HG03196 (cell line): ENCODE results near the gene FZR1.

Experiments used
- ATAC-seq: cut with Tn5 transposase; IDR thresholded peaks from one replicate; pipeline ENCODE4 v1.9.1; 2021; ENCODE audit not compliant: unreplicated experiment

FZR1 gene

DNA sequence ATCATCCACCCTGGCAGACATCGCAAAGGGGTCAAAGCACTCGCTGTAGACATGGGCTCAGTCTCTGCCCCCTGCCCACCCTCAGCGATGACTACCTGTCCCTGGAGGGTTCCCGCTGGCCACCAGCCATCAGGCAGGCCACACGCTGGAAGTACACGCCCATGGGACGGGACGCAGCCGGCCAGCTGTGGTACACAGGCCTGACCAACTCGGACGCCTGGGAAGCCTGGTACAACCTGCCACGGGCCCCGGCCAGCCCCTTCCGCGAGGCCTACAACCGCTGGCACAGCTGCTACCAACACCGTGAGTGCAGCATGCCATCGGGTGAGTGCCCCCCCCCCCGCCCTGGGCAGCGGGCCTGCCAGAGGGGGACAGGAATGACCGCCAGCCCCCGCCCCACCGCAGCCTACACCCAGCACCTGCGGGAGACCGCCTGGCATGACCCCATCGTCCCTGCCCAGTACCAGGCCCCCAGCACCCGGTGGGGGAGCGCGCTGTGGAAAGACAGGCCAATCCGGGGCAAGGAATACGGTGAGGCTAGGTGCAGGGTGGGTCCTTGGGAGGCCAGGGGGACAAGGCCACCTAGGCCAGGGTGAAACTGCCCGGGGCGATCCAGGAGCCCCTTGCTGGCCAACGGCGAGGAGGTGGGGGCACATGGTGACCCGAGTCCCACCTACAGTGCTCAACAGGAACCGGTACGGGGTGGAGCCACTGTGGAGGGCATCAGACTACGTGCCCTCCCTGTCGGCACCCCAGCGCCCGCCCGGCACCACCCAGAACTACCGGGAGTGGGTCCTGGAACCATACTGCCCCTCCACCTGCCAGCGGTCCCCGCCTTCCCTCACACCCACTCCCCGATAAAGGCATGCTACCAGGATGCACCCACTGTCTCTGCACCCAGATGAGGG, 37.3 kb downstream of the FZR1 start:
- no peak for ATAC-seq

DNA sequence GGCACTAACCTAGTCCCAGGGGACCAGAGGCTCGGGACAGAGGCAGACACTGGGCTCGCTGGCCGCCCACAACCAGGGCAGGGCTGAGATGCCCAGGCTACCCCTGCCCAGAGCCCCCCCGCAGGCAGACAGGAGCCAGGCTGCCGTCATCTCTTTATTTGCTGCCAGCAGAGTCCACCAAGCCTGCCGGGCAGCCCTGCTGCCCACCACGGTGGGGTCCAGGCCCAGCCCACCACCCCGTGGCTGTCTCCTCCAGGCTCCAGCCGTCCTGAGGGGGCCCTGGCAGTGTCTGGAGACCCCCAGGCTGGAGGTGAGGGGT, 37.9 kb downstream of the FZR1 start:
- no peak for ATAC-seq

DNA sequence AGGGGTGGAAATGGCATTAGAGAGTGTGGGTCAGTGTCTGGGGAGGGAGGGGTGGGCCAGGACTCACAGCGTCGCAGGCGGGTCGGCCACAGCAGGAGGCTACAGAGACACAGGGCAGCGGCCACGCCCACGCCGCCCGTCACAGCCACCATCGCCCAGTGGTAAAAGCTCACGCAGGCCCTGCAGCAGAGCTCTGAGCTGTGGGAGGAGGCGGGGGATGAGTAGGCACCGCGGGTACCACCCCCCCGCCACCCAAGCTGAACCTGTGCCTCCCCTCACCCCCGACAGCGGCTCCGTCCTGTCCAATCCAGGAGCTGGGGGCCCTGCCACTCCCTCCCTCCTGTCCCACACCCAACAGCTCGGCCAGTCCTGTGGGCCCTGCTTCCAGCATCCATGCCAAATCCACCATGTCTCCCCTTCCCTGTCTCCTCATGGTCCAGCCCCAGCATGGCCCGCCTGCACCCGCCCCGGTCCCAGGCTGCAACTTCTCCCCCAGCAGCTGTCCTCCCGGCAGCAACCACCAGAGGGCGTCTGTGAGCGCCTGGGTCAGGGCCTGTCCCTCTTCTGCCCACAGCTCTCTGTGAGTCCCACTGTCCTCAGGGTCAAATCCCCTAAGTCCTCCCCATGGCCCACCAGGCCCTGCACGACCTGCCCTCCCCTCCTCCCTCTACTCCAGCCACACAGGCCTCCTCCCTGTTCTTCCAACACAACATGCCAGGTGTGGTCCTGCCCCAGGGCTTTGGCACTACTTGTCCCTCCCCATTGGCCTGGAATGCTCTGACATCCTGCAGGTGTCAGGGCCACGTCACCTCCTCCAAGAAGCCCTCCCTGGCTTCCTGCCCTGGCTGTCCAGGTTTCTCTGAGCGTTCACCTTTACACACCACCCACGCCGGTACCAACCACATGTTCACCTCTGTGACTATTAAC, 38.9 kb downstream of the FZR1 start:
- no peak for ATAC-seq

DNA sequence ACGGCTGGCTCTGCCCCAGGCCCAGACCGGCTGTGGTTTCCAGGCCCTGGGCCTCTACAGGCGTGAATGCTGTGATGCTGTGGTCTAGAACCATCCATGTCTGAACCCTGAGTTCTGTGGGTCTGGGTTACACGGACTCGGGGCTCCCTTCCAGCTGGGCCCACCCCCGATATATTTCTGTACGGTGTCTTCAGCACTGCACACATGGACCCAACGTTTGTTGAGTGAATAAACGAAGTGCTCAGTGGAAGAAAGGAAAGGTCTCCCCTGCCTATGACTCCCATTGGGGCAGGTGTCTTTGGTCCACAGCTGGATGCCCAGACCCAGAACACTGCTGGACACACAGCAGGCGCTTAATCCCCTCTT, 39.5 kb downstream of the FZR1 start:
- no peak for ATAC-seq

DNA sequence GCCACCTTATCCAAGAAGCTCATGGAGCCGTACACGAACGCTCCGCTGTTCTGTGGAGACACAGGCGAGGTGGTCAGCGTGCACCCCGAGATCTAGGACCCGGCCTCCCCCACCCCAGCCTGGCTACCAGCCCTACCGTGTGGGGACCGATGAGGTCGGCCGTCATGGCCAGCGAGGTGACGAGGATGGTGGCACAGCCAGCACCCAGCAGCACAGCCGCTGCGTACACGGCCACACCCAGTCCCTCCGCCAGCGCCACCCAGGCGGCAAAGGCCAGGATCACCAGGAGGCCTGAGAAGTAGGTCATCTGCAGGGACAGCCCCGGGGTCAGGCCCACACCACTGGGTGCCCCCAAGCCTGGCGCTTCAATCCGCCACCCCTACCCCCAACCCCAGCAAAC, 40.0 kb downstream of the FZR1 start:
- no peak for ATAC-seq

DNA sequence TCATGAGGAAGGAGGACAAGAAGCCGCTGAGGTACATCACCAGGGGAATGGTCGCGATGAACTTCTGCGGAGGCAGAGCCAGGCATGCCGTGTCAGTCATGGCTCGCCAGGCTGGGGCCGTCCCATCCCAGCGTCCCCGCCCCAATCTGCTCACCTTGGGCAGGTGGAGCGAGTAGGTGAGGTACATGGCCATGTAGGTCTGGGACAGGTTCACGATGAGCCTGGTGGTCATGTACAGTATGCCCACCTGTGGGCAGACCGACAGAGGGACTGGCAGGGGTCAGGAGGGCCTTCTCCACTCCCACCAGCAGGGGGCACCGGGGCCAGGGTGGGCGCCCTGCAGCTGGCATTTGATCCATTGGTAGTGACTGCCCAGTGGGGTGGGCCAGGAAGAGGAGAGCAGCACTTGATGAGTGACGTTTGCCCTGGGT, 41.2 kb downstream of the FZR1 start:
- no peak for ATAC-seq

DNA sequence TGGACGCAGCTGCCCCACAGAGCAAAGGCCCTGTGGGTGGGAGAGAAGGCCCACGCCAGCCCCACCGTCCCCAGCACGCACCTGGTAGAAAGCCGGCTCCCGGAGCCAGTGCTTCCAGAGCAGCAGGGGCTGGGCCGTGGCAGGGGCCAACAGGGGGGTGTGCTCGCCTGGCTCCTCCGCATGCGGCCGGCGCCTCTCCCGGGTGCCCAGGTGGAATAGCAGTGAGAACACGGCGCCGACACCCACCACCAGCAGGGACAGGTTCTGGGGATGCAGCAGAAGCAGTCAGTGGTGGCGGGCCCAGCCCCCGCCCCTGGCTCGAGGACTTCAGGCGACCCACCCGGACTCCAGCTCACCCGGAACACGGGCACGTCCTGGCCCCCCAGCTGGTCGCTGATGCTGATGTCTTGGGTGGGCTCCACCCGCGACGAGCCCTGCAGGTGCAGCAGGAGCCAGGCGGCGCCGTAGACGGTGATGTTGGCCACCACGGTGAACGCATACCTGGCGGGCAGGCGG, 41.7 kb downstream of the FZR1 start:
- ATAC-seq = no peak

DNA sequence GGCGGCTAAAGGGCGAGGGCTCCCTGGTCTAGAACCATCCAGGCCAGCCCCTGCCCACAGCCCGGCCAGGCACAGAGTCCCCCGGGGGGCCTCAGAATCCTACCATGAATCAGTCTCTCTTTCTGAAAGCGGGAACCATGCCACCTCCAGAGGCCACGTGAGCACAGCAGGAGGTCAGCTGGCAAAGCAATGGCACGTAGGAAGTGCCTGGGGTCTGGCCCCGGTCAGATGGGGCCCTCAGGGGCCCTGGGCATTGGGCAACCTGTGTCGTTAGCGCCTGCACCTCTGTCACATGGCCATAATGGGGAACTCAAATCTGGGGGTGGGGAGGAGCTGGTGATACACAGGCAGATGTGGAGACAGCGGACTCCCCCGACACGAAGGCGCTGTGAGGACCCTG, 42.5 kb downstream of the FZR1 start:
- ATAC-seq = no peak

DNA sequence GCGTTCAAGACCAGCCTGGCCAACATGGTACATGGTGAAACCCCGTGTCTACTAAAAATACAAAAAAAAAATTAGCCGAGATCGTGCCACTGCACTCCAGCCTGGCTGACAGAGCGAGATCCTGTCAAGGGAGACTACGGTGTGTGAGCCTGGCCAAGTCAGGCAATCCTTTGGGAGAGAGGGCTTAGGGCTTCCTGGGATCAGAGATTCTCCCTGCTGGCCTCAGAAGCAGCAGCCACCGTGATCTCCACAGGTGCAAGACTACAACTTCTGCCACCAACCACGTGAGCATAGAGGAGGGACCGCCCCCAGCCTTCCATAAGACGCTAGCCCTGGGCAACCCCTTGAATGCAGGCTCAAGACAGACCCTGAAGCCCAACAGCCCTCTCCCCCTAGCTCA, 43.7 kb downstream of the FZR1 start:
- no peak for ATAC-seq

DNA sequence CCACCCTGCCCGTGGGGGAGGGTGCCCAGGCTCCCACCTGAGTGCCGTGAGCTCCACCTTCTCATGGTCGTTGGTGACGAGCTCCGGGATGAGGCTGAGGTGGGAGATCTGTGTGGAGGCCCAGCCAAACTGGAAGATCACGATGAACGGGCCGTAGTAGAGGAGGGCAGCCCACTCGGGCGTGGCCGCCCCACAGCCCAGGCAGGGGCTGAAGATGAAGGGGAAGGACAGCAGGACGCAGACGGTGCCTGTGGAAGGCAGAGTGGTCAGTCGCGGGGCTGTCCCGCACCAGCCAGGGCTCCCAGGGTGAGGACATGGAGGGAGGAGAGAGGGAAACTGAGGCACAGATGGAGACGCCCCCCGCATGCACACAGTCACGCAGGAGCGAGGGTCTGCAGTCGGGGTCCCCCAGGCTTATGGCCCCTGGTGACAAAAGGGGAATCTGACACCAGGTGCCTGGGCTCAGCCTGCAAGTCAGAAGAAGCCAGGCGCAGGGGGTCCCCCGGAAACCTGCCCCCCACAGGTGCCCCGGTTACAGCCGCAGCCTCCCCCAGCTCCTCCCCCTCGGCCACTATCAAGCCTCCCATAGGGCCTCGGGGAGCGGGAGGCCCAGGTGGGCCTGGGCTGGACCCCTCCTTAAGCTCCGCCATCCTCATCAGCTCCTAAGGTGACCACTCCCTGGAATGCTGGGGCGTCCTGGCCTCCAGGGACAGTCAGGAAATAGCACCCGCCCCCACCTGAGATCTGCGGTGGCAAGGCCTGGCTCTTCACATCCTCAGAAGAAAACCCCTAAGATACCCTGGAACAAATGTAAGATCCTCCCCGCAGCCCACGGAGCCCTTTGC, 45.1 kb downstream of the FZR1 start:
- no peak for ATAC-seq

DNA sequence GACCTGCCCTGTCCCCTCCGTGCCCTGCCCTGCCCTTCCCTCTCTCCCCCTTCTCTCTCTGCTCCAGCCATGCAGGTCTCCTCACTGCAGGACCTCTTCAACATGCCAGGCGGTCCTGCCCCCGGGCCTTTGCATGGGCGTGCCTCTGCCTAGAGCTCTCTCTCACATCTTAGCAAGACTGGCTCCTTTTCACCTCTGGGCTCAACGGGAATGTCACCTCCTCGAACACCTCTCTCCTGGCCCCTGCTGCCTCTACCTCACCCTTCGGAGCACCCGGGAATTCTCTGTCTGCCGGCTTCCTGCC, 45.6 kb downstream of the FZR1 start:
- ATAC-seq = no peak

DNA sequence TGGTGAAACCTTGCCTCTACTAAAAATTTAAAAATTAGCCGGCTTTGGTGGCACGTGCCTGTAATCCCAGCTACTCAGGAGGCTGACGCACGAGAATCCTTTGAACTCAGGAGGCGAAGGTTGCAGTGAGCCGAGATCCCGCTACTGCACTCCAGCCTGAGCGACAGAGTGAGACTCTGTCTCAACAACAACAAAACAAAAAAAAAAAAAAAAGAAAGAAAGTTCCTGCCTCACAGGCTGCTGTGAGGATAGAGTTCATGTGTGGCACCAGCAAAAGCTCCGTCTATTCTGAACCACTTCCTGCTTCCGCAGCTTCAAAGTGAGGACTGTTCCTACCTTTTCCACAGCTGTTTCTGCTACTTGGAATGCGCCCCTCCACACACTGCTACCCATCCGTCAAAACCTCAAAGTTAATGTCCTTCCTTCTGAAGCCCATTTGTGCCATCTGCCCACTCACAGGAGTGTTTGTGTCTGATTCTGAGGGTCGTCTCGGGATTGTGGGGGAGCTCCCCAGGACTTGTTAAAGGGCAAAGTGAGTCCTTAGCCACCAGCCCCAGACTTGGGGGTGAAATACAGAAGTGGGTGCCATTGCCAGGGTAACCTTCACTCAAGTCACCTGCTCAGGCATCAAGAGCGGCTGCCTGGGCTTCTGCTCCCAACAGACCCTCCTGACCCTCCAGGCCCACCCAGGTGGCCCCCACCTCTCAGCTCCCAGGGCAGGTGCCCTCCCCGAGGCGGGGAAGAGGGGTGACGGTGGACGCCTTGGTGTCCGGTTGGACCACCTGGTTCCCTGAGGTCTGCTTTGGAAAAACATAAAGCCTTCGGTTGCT, 48.4 kb downstream of the FZR1 start:
- no peak for ATAC-seq

DNA sequence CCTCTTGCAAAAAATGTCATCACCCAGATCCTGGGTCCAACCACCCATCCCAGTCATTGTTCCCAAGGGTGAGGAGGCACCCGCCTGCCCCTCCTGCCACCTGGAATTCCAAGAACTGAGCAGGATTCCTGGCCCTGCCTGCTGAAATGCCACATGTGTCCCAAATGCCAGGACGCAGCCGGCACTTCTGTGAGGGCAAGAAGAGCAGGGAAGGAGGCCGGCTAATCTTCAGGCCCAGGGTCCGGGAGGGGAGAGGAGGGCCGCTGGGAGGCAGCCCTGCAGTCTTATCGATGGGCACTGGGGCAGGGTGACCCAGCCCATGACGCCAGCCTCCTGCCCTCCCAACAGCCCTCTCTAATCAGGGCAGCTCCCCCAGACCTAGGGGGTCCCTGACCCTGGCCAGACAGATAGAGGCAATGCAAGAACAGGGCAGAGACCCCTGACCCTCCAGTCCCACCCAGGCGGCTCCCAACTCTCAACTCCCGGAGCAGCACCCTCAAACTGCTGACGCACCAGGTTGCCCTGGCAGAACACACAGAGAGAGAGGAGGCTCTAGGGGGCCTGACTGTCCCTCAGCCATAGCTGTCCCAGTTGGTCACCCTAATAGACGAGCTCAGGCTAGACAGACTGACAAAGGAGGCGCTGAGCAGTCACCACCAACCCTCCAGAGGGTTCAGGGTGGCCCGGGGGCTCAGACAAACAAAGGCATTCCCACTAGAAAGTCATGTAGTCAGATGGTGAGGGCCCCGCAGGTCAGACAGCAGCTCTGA, 49.7 kb downstream of the FZR1 start:
- no peak for ATAC-seq

DNA sequence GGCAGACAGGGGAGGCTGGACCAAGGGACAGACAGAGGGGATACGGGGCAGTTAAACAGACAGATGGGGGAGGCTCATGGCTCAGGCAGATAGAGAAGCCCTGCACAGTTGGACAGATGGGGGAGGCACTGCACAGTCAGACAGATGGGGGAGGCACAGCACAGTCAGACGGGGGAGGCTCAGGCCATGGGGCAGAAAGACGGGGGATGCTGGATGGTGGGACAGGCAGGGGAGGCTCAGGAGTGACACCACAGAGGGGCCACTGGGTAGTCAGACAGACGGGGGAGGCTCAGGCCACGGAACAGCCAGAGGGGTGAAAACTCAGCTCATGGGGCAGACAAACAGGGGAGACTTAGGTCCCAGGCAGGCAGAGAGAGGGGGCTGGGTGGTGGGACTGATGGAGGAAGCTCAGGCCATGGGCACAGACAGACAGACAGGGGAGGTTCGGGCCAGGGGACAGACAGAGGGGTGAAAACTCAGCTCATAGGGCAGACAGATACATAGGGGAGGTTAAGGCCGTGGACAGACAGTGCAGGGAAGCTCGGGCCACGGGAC, 50.4 kb downstream of the FZR1 start:
- no peak for ATAC-seq

DNA sequence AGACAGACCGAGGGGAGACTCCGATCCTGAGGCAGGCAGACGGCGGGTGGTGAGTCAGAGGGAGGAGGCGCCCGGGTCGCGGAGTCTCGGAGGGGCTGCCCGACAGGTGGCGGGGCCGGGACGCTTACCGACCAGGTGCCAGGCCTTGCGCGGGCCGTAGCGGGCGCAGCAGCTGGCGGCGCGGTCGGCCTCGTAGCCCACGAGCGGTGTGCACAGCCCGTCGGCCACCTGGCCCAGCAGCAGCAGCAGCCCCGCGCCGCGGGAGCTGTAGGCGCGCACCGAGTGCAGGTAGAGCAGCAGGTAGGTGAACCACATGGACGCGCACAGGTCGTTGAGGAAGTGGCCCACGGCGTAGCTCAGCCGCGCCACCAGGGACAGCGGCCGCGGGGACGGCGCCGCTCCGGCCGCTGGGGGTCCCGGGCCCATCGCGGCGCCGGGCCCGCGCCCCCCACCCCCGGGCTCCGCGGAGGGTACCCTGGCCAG, 50.9 kb downstream of the FZR1 start:
- ATAC-seq = peak; percentile 8

DNA sequence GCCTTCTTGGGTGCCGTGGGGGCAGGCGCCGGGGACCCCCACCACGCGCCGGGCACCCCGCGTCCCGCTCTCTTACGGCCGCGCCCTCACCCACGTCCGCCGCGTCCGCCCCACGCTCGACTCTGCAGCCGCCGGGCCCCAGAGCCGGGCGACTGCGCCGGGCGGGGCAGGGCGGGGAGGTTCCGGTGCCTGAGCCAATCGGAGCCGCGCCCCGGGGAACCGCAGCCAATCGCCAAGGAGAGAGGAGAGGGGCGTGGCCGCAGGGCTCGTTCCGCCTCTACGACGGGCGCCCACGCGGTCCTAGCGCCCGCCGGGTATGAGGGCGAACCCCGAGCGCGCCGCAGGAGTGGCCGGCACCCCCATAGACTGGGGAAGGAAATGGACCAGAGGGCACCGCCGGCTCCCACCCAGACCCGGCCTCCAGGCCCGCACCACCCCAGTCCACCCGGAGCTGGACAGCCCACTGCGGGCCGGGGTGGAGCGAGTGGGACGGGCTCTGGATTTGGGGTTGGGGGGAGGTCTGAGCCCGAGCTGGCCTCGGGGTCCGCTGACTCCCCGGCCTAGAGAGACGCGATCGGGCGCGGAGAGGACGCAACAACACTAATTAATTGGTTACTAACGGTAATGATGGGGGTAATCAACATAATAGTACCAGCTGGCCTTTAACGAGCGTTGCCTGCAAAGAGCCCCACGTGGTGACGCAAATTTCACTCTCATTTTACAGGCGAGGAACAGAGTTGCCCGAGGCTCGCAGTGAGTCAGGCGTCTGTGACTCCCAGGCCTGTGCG, 51.5 kb downstream of the FZR1 start, which contains the start of gene MFSD12:
Gene MFSD12 (minus strand): TSS at position 126 of the 788 bp plus-strand sequence. CDS start 183 bp downstream, outside the sequence.
- ATAC-seq = peak; percentile 72

DNA sequence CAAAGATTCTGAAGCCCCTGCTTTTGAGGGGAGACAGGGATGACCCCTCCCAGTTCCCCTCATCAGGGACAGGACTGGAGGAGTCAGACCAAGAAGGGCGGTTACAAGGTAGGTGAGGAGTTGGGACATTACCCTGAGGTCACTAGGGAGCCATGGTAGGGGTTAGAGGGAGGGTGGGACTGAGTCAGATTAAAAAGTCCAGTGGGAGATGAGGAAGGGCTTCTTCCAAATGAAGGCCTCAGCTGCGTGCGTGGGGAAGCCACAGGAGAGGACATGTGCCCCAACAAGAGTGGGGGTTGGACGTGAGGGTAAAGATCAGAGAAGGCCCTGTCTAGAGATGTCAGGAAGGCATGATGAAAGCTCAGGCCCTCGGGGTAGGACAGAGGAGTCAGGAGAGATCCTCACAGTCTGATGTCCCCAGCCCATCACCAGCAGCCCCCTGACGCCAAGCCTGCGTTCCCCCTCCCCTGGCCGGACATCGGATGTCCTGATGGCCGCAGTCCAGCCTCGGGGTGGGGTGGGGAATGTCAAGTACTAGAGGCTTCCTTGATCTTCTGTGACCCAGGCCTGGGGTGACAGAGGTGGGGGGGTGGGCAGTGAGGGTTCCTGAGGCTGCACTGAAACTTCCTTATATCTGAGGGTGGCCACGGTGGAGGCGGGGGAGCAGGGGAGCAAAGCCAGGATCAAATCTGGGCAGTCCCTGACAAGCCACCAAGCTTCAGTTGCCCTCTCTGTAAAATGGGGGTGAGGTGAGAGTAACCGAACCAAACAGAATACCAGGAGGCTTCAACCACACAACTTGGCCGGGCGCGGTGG, 57.8 kb downstream of the FZR1 start:
- no peak for ATAC-seq
